ENCODE measurements around the gene SIGLEC15.
"Not testable (repeated sequence)": the region's sequence is repeated elsewhere in the genome, so short reads cannot be mapped to it uniquely, and the experiment has no call there.

Gene SIGLEC15

GRCh38 chr18:45845410-45845809, 19.9 kb downstream of the SIGLEC15 start:
- H3K4me3 ChIP-seq (ENCODE audit: low read depth, low read length): no peak overlapping the region
- DNase-seq (ENCODE audit: low read depth, low spot score): peak; percentile 34
- no peak for TF ChIP-seq CTCF (IDR thresholded peaks at IDR 0.05; ENCODE audit: low read depth, low read length)
- in situ Hi-C loops (cut with HindIII; ENCODE audit: low sequenced_read_pairs): no loop called here

DNA sequence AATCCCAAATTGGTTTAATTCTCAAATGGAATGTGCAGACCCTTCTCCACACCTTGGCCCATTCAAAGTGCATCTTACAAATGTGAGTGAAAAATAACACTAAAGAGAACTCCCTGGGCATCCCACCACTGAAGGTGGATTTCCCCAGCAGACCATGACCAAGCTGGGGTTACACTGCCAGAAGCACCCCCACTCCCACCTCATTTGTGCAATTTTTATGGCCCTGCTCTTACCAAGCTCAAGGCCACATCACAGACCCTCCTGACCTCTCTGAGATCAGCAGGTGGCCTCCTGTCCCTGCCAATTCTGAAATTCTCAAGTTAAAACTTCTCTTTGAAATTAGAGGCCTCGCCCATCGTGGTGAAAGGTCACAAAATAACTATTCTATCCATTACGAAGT, 21.6 kb downstream of the SIGLEC15 start:
- no peak overlapping the region for H3K4me3 ChIP-seq (ENCODE audit: low read depth, low read length)
- in situ Hi-C loops (cut with HindIII; ENCODE audit: low sequenced_read_pairs): no loop called here
- DNase-seq (ENCODE audit: low read depth, low spot score): peak; percentile 22
- no peak for TF ChIP-seq CTCF (IDR thresholded peaks at IDR 0.05; ENCODE audit: low read depth, low read length)

DNA sequence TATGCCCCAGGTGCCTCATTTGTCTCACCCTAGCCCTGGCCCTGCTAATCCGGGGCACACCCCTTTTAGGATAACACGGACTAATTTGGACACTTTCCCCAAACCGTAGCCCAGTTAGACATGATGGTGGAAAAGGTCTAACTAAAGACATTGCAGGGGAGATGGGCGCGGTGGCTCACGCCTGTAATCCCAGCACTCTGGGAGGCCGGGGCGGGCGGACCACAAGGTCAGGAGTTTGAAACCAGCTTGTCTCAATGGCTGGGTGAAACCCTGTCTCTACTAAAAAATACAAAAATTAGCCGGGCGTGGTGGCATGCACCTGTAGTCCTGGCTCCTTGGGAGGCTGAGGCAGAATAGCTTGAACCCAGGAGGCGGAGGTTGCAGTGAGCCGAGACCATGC, 23.2 kb downstream of the SIGLEC15 start:
- H3K4me3 ChIP-seq (ENCODE audit: low read depth, low read length); DNase-seq (ENCODE audit: low read depth, low spot score); in situ Hi-C loops (cut with HindIII; ENCODE audit: low sequenced_read_pairs): not testable (repeated sequence)

GRCh38 chr18:45849529-45849928, 24.1 kb downstream of the SIGLEC15 start:
- DNase-seq (ENCODE audit: low read depth, low spot score): no peak
- TF ChIP-seq CTCF (IDR thresholded peaks at IDR 0.05; ENCODE audit: low read depth, low read length): no peak
- in situ Hi-C loops (cut with HindIII; ENCODE audit: low sequenced_read_pairs): no loop called here
- H3K4me3 ChIP-seq (ENCODE audit: low read depth, low read length): no peak overlapping the region

DNA sequence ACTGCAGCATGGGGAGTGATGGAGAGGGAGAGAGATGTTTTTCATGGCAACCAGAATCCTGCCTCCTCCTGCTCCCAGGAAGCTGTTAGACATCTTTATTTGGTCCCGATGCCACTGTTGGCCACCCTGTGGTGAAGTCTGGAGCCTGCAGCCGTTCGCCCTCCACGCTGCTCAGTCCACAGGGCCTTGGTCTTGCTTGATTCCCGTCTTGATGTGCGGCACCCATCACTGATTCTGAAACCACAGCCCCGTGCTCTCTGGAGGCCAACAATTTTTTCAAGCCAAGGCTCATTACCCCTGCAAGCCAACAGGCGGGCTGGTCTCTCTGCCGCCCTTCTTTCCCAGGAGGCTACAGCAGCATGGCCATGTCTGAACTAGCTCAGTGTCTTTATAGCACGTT, 24.5 kb downstream of the SIGLEC15 start:
- in situ Hi-C loops (cut with HindIII; ENCODE audit: low sequenced_read_pairs): no loop called here
- DNase-seq (ENCODE audit: low read depth, low spot score): no peak
- no peak overlapping the region for H3K4me3 ChIP-seq (ENCODE audit: low read depth, low read length)
- TF ChIP-seq CTCF (IDR thresholded peaks at IDR 0.05; ENCODE audit: low read depth, low read length): peak; percentile 50

DNA sequence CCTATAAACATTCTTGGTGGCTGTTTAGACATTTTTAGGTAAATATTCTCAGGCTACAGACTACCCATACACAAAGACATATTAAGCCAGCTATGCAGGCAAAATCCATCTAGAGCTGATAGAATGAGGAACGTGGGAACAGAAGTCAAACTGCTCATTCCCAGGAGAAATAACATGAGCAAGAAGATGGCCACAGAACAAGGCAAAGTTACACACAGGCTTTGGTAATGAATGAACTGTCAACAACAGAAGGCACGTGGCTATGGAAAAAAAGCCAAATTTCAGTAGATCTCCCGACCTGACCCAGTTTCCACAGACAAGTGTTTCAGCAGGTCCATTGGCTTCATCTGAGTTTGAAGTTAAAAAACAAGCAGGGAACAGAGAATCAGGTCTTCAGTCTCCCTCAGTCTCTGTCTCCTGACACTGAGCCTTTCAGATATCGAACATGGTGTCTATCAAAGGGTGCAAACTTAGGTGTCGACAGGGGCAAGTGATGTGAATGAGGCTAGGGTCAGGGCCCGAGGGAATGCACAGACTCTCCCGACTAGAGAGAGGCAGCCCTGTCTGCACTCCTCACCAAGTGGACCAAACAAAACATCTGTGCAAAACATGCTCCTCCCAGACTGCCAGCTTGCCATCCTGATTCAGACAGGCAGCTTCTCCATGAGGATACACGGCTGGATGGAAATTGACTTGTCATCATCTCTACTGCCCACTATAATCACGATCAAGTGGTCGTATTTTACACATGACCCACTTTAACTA, 25.9 kb downstream of the SIGLEC15 start:
- no peak overlapping the region for H3K4me3 ChIP-seq (ENCODE audit: low read depth, low read length)
- no peak for DNase-seq (ENCODE audit: low read depth, low spot score)
- in situ Hi-C loops (cut with HindIII; ENCODE audit: low sequenced_read_pairs): no loop called here
- TF ChIP-seq CTCF (IDR thresholded peaks at IDR 0.05; ENCODE audit: low read depth, low read length): no peak

DNA sequence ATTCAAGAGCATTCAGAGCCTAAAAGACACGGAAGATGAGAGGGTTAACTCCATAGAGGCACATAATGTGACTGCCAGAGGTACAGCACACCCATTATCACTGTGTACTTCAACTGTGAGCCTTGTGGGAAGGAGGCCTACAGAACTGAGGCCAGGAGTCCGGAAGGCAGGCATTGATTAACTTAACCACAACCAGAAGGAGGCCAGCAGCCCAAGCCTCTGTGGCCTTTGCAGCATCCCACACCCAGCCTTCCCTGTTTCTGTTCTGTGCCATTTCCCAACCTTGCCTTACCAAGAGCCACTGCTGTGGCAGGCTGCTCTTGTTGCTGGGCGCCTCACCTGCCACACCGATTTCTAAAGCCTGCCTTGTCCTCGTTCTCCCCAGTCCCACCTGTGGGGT, 27.2 kb downstream of the SIGLEC15 start:
- in situ Hi-C loops (cut with HindIII; ENCODE audit: low sequenced_read_pairs): no loop called here
- no peak for TF ChIP-seq CTCF (IDR thresholded peaks at IDR 0.05; ENCODE audit: low read depth, low read length)
- H3K4me3 ChIP-seq (ENCODE audit: low read depth, low read length): no peak overlapping the region
- no peak for DNase-seq (ENCODE audit: low read depth, low spot score)
